Thymus (tissue), 11 donors: Measurements from ENCODE around the gene DCTN4. TPM values are rescaled to one million over a fixed set of nuclear protein-coding genes. Genes with fewer than 3 reads are reported as not detected.
A peak's percentile ranks its signal among the peaks of the same experiment; 100 is the strongest.

Source experiments
- DNase-seq, 9 donors: peaks; one replicate each; pipeline ENCODE4 v3.0.0-alpha.2; 2013; ENCODE audit warnings: low spot score in 9 of 9, low read depth in 6 of 9, missing footprints in 1 of 9
- H3K27ac ChIP-seq, 2 donors: one replicate each; pipeline ENCODE4 v1.5.1; 2013; ENCODE audit warnings: control low read depth in 1 of 2, low read depth in 1 of 2, low read length in 1 of 2, mild to moderate bottlenecking in 1 of 2, moderate library complexity in 1 of 2
- H3K27me3 ChIP-seq, 2 donors: one replicate each; pipeline ENCODE4 v1.5.1; 2013; ENCODE audit warnings: low read length in 1 of 2; ENCODE audit not compliant: control insufficient read depth in 2 of 2, insufficient read depth in 1 of 2
- H3K36me3 ChIP-seq, 2 donors: one replicate each; pipeline ENCODE4 v1.5.1; 2013; ENCODE audit warnings: low read length in 1 of 2, mild to moderate bottlenecking in 1 of 2, moderate library complexity in 1 of 2; ENCODE audit not compliant: control insufficient read depth in 2 of 2, insufficient read depth in 2 of 2
- H3K4me1 ChIP-seq, 2 donors: one replicate each; pipeline ENCODE4 v1.5.1; 2013; ENCODE audit warnings: low read length in 2 of 2; ENCODE audit not compliant: control insufficient read depth in 2 of 2, insufficient read depth in 2 of 2
- H3K4me3 ChIP-seq, 2 donors: one replicate each; pipeline ENCODE4 v1.5.1; 2013; ENCODE audit warnings: low read length in 2 of 2, control low read depth in 1 of 2, mild to moderate bottlenecking in 1 of 2
- H3K9me3 ChIP-seq, 2 donors: one replicate each; pipeline ENCODE4 v1.5.1; 2013; ENCODE audit warnings: low read length in 1 of 2, mild to moderate bottlenecking in 1 of 2; ENCODE audit not compliant: control insufficient read depth in 2 of 2, insufficient read depth in 1 of 2
- WGBS: extraction: QIAGEN DNeasy Blood & Tissue Kit; methylation state at CpG from one replicate; pipeline ENCODE4 v1.1.7; 2013; 5-methylcytosine and 5-hydroxymethylcytosine counted together
- polyA plus RNA-seq: library from polyadenylated mRNA; stranded (reverse); fragments of 200-250 nt; gene quantifications from one replicate; pipeline ENCODE4 v1.2.3, GENCODE V29; 2013
- total RNA-seq: library from RNA; stranded (reverse); fragments of 120-200 nt; gene quantifications from one replicate; pipeline ENCODE4 v1.2.4, GENCODE V29; 2013
- donor health status: healthy.

The DCTN4 gene
- total and polyA plus RNA-seq, 2 donors: 18.0 to 30.5 TPM

DNA sequence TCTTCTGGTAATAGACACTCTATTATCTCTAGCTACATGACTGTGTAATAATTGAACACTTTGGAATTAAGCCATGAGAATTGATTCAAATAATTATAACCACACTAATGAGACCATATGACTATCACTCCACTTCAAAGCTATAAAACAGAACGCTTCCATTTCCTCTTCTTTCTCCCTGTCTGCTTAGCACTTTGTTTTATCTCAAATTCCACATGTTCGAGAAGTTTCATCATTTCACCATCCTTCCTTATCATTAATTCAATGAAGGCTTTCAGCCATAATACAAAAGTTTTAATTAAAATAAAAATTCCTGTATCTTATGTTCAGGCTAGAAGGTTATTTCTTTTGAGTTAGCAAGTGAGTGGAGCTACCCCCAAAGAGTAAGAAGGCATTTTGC is 7.4 kb upstream of the DCTN4 start:
- Histone ChIP-seq H3K4me3 (no peak overlapping the region), H3K9me3 (peaks cover 1 to 3% of the 10 kb centered on the region in 2 donors), H3K27me3 (no peaks in the 10 kb centered on the region), H3K4me1 (peaks cover 0 to 9% of the 10 kb centered on the region in 2 donors), H3K27ac (no peak overlapping the region), H3K36me3 (no peaks in the 10 kb centered on the region)
- DNase-seq: no peak
- 32% methylated on average over 2 of the region's 2 CpGs for WGBS

- Histone ChIP-seq H3K9me3 (peaks cover 1 to 3% of the 10 kb centered on the region in 2 donors), H3K4me3 (no peak overlapping the region), H3K36me3 (no peaks in the 10 kb centered on the region), H3K27me3 (no peaks in the 10 kb centered on the region), H3K4me1 (peaks cover 0 to 9% of the 10 kb centered on the region in 2 donors), H3K27ac (no peak overlapping the region)
- DNase-seq: no peak
- 98% methylated on average over 1 of the region's 1 CpG for WGBS
Observed at GRCh38 chr5:150765799-150766169, 7.0 kb upstream of the DCTN4 start.

GRCh38 chr5:150765011-150765798 is 6.4 kb upstream of the DCTN4 start:
- WGBS: 56% methylated on average over 2 of the region's 2 CpGs
- H3K4me3 ChIP-seq: no peak overlapping the region

GRCh38 chr5:150764530-150764929 is 5.7 kb upstream of the DCTN4 start:
- no peaks in the 10 kb centered on the region for H3K27me3 ChIP-seq
- no peak overlapping the region for H3K4me3 ChIP-seq
- H3K27ac ChIP-seq: no peak overlapping the region
- no peak for DNase-seq
- H3K4me1 ChIP-seq: peaks cover 0 to 9% of the 10 kb centered on the region in 2 donors
- 52% methylated on average over 2 of the region's 2 CpGs for WGBS
- H3K36me3 ChIP-seq: no peaks in the 10 kb centered on the region
- H3K9me3 ChIP-seq: peaks cover 1 to 3% of the 10 kb centered on the region in 2 donors

More at GRCh38 chr5:150765011-150765798, 6.4 kb upstream of the DCTN4 start:
- Histone ChIP-seq H3K36me3 (no peaks in the 10 kb centered on the region), H3K27me3 (no peaks in the 10 kb centered on the region), H3K4me1 (peaks cover 0 to 9% of the 10 kb centered on the region in 2 donors), H3K27ac (peak overlapping the region in 1 of 2 donors; percentile 26), H3K9me3 (peaks cover 1 to 3% of the 10 kb centered on the region in 2 donors)
- no peak for DNase-seq

DNA sequence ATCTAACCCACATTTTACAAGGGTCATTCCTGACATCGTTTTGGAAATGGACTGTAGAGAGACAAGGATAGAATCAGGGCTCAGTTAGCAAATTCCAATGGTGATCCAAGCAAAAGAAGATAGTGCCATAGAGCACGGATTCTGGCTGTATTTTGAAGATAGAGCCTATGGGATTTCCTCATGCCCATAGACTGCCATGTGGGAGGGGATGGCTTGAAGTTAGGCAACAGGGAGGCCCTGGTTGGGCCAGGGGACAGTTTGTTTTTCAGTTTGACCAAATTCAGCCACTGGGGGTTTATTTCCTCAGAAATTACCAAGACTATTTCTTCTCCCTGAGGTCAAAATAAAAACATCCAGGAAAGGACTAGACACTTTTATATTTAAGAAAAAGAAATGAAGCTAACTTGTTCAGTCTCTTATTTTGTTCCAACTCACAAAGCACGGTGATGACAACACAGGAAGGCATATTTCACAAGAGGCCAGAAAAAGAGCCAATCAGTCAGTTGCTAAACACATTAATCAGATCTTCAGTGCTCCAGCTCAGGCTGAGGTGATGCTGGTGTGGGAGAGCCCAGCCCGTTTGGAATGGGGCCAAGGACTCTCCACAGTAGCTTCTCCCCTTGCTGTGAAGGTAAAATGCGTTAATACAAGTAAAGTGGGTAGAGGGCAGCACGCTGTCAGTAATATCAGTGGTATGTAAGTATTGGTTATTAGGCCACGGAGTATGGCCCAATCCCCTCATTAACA is 4.4 kb upstream of the DCTN4 start:
- Histone ChIP-seq H3K27ac (peak overlapping the region in 1 of 2 donors; percentile 10), H3K4me1 (peaks cover 4 to 13% of the 10 kb centered on the region in 2 donors), H3K27me3 (no peaks in the 10 kb centered on the region), H3K9me3 (peaks cover 1 to 8% of the 10 kb centered on the region in 2 donors), H3K4me3 (no peak overlapping the region), H3K36me3 (no peaks in the 10 kb centered on the region)
- DNase-seq: no peak
- WGBS: 55% methylated on average over 7 of the region's 7 CpGs

DNA sequence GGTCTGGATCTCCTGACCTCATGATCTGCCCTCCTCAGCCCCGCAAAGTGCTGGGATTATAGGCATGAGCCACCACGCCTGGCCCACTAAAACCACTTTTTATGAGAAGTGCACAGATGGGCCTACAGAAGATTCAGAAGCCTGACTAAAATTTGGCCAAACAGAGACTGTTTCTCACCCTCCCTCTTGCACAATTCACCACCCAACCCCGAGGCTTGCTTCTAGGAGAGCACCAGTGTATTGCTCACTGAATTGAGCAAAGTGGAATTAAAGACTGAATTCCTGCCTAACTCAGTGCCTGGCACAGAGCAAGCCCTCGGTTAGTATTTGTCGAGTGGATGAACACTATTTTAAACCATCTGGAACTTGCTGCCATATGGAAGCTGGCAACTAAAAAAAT is 3.4 kb upstream of the DCTN4 start:
- no peak for DNase-seq
- no peak overlapping the region for H3K27ac ChIP-seq
- H3K36me3 ChIP-seq: no peaks in the 10 kb centered on the region
- H3K9me3 ChIP-seq: peaks cover 1 to 8% of the 10 kb centered on the region in 2 donors
- H3K4me3 ChIP-seq: no peak overlapping the region
- WGBS: 96% methylated on average over 5 of the region's 5 CpGs
- no peaks in the 10 kb centered on the region for H3K27me3 ChIP-seq
- H3K4me1 ChIP-seq: peaks cover 9 to 20% of the 10 kb centered on the region in 2 donors

GRCh38 chr5:150759334-150759583 is 442 bp upstream of the DCTN4 start:
- Histone ChIP-seq H3K4me3 (peak overlapping the region; percentile 74 to 92), H3K27ac (peak overlapping the region; percentile 94 to 97), H3K4me1 (peaks cover 10 to 18% of the 10 kb centered on the region in 2 donors), H3K36me3 (peaks cover 6 to 15% of the 10 kb centered on the region in 2 donors), H3K9me3 (peaks cover 0 to 5% of the 10 kb centered on the region in 2 donors), H3K27me3 (no peaks in the 10 kb centered on the region)
- 80% methylated on average over 4 of the region's 4 CpGs for WGBS
- no peak for DNase-seq

DNA sequence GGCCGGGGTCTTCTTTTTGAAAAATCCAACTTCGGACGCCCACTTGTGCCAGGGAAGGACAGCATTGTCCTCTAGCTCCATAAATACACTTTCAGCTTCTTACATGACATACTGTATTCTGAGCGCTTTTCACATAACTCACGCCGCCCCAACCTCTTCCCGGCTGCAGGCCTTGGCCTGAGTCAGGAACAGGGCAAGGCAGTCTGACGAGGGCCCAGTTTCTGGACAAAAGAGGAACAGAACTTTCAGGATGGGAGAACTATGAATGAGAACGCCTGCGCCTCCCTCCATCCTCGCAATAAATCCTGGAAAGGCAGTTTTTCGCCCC is 650 bp downstream of the DCTN4 start:
- WGBS: 5% methylated on average over 12 of the region's 12 CpGs
- Histone ChIP-seq H3K36me3 (peaks cover 17 to 26% of the 10 kb centered on the region in 2 donors), H3K27me3 (no peaks in the 10 kb centered on the region), H3K4me3 (peak overlapping the region; percentile 74 to 92), H3K27ac (peak overlapping the region; percentile 94 to 96), H3K9me3 (peaks cover 0 to 5% of the 10 kb centered on the region in 2 donors), H3K4me1 (peaks cover 10 to 13% of the 10 kb centered on the region in 2 donors)
- peak in 1 of 9 donors; percentile 50 for DNase-seq

- Histone ChIP-seq H3K36me3 (peaks cover 17 to 30% of the 10 kb centered on the region in 2 donors), H3K9me3 (peaks cover 0 to 5% of the 10 kb centered on the region in 2 donors), H3K4me3 (no peak overlapping the region), H3K27me3 (no peaks in the 10 kb centered on the region), H3K27ac (no peak overlapping the region), H3K4me1 (peaks cover 10 to 13% of the 10 kb centered on the region in 2 donors)
- WGBS: 97% methylated on average over 1 of the region's 1 CpG
- no peak for DNase-seq
Observed at GRCh38 chr5:150757087-150757649, 1.6 kb downstream of the DCTN4 start.
